T-cell (primary cell): ENCODE data around the gene CD3G. TPM values are rescaled to one million over a fixed set of nuclear protein-coding genes. Genes with fewer than 3 reads are reported as not detected.
"Not testable (repeated sequence)": the region's sequence is repeated elsewhere in the genome, so short reads cannot be mapped to it uniquely, and the experiment has no call there.

ENCODE experiments used
- ATAC-seq, 4 experiments: fragments of 200-7000 bp in 3 of 4; fragments of 150-1000 bp in 1 of 4; cut with Tn5 transposase; replicated peaks in 1 of 4; 1 replicate in 3 of 4; 2 replicates in 1 of 4; pipeline ENCODE4 v1.10.0; 2021; ENCODE audit warnings: moderate library complexity in 3 of 4, mild to moderate bottlenecking in 2 of 4, moderate number of reproducible peaks in 1 of 4
- CTCF ChIA-PET, 2 donors: fragments of 300-600 bp; sonication (Branson Sonifier 250); formaldehyde crosslinking; loops; one replicate each; lab custom pipeline; 2022; ENCODE audit warnings: antibody characterized with exemption in 2 of 2; lab: Charles Lee
- POLR2A ChIA-PET, 2 donors: fragments of 300-600 bp; sonication (Branson Sonifier 250); formaldehyde crosslinking; loops; one replicate each; lab custom pipeline; 2022; ENCODE audit warnings: antibody characterized with exemption in 2 of 2; lab: Charles Lee
- DNase-seq, 35 experiments: peaks; one replicate each; pipeline versions ENCODE4 v3.0.0 to v3.0.0-alpha.2; 2013 to 2023
- H3K27ac ChIP-seq: one replicate; pipeline ENCODE4 v1.5.1; 2013; ENCODE audit warnings: low read length
- H3K27me3 ChIP-seq, 2 experiments: replicated peaks in 1 of 2; 1 replicate in 1 of 2; 2 replicates in 1 of 2; pipeline versions ENCODE4 v1.6.1 to v1.7.0; 2013; ENCODE audit warnings: low read length in 1 of 2, mixed read lengths in 1 of 2; ENCODE audit not compliant: control insufficient read depth in 2 of 2, insufficient read depth in 2 of 2; ENCODE audit errors: extremely low read depth in 1 of 2
- H3K36me3 ChIP-seq, 2 donors: 1 replicate in 1 of 2; 2 replicates in 1 of 2; pipeline versions ENCODE4 v1.6.1 to v1.7.0; 2013; ENCODE audit warnings: low read length in 1 of 2; ENCODE audit not compliant: control insufficient read depth in 2 of 2, insufficient read depth in 1 of 2; ENCODE audit errors: extremely low read depth in 1 of 2
- H3K4me1 ChIP-seq, 2 experiments: 1 replicate in 1 of 2; 2 replicates in 1 of 2; pipeline versions ENCODE4 v1.6.1 to v1.7.0; 2013; ENCODE audit warnings: low read length in 2 of 2, mixed read lengths in 1 of 2; ENCODE audit not compliant: insufficient read depth in 2 of 2, control insufficient read depth in 1 of 2; ENCODE audit errors: extremely low read depth in 1 of 2
- H3K4me3 ChIP-seq, 2 donors: 1 replicate in 1 of 2; 2 replicates in 1 of 2; pipeline versions ENCODE4 v1.5.1 to v1.7.0; 2013; ENCODE audit warnings: mild to moderate bottlenecking in 2 of 2, low read length in 1 of 2, moderate library complexity in 1 of 2; ENCODE audit not compliant: control insufficient read depth in 1 of 2; ENCODE audit errors: extremely low read depth in 1 of 2
- H3K9me3 ChIP-seq: 2 replicates; pipeline ENCODE4 v1.7.0; 2013
- H3K27ac Mint-ChIP-seq, 2 donors: one replicate each; pipeline ENCODE4 v1.8.0; 2020 to 2021; ENCODE audit warnings: mild to moderate bottlenecking in 2 of 2, mixed read lengths in 2 of 2
- H3K27me3 Mint-ChIP-seq, 2 donors: one replicate each; pipeline ENCODE4 v1.8.0; 2021 to 2022; ENCODE audit warnings: mixed read lengths in 2 of 2
- H3K36me3 Mint-ChIP-seq: one replicate; pipeline ENCODE4 v1.8.0; 2021; ENCODE audit warnings: mixed read lengths
- H3K4me1 Mint-ChIP-seq, 3 donors: one replicate each; pipeline ENCODE4 v1.8.0; 2020 to 2022; ENCODE audit warnings: mixed read lengths in 3 of 3, mild to moderate bottlenecking in 1 of 3
- H3K4me3 Mint-ChIP-seq, 3 donors: one replicate each; pipeline ENCODE4 v1.8.0; 2020 to 2022; ENCODE audit warnings: mild to moderate bottlenecking in 3 of 3, mixed read lengths in 3 of 3, moderate library complexity in 3 of 3
- H3K9me3 Mint-ChIP-seq, 3 donors: one replicate each; pipeline ENCODE4 v1.8.0; 2020 to 2022; ENCODE audit warnings: mixed read lengths in 3 of 3
- WGBS: methylation state at CpG from one replicate; pipeline ENCODE4 v1.1.5; 2013; ENCODE audit warnings: missing lambda C conversion rate; ENCODE audit not compliant: insufficient coverage; 5-methylcytosine and 5-hydroxymethylcytosine counted together
- total RNA-seq, 35 experiments: library from RNA in 6 of 35; stranded (reverse) in 6 of 35; fragments of 120-200 nt in 1 of 35; gene quantifications; one replicate each; pipeline versions ENCODE4 v1.2.1 to v1.2.4 and lab custom pipeline; 2013 to 2026

The CD3G gene
- total RNA-seq, 5 donors from 2014 or later (not counting 1 experiment from before 2014, with no cell fraction given), result 170 to 215 (median 189) TPM

DNA sequence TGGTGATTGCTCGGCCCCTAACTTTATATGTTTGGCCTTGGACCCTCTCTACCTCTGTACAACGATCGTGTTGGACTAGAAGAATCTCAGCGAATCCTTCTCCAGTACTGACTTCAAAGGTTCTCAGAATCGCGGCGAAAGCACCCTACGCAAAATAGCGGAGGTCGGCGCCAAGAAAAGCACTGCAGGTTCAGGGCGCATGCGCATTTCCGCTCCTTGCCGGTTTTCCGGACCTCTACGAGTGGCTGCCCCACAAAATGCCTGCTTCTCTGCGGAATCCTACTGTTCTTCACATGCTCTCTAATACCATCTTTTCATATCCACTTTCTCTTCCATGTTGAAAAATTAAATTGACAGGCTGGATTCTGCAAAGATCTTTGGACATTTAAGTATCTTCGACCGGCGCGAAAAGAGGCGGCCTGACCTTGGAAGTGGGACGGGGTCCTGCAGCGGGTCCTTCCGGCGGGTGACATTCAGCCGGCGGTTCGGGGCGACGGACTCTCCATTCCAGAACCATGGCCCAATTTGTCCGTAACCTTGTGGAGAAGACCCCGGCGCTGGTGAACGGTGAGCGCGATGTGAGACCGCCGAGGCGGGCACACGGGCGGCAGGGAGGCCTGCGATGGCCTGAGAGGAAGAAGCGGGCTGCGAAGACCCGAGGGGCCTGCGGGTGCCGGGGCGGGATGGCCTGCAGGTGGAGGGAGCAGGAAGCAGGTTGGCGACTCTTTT is 57.2 kb downstream of the CD3G start, which contains the start of gene ATP5MG:
Gene ATP5MG (plus strand): TSS at position 456 of the 729 bp plus-strand sequence. CDS start 60 bp downstream, at position 516.
- WGBS, result under 1% methylated on average over 50 of the region's 51 CpGs
- H3K9me3 ChIP-seq, result no peaks in the 10 kb centered on the region
- H3K27me3 ChIP-seq, result no peaks in the 10 kb centered on the region
- ChIA-PET POLR2A (interaction anchor here (0.7 to 1.3 kb wide), 3 partner anchors 10 to 37 kb away, joined by 3 to 6 read pairs (median 5); partner anchors contain the start of gene KMT2A (in 1 of the 2)), CTCF (interaction anchor here in 1 of 2 donors (1.3 kb wide), 1 partner anchor 90 kb away, joined by 3 read pairs; no protein-coding TSS in a partner anchor)
- H3K36me3 Mint-ChIP-seq, result peaks cover 12% of the 10 kb centered on the region
- H3K4me1 Mint-ChIP-seq, result peaks cover 58 to 80% (median 74%) of the 10 kb centered on the region in 3 donors
- peak; percentile 61 to 83 (median 81) for ATAC-seq
- no peaks in the 10 kb centered on the region for H3K27me3 Mint-ChIP-seq
- H3K4me3 Mint-ChIP-seq, result peak within 1 kb of the TSS; percentile 96 to 97 (median 97)
- DNase-seq, result peak; percentile 83 to 96 (median 91)
- H3K36me3 ChIP-seq, result peaks cover 9 to 23% of the 10 kb centered on the region in 2 donors
- H3K27ac Mint-ChIP-seq, result peak within 1 kb of the TSS; percentile 100
- H3K4me3 ChIP-seq, result peak within 1 kb of the TSS; percentile 94 to 97
- peaks cover 32 to 33% of the 10 kb centered on the region in 2 experiments for H3K4me1 ChIP-seq
- peak within 1 kb of the TSS; percentile 96 for H3K27ac ChIP-seq
- H3K9me3 Mint-ChIP-seq, result no peaks in the 10 kb centered on the region

DNA sequence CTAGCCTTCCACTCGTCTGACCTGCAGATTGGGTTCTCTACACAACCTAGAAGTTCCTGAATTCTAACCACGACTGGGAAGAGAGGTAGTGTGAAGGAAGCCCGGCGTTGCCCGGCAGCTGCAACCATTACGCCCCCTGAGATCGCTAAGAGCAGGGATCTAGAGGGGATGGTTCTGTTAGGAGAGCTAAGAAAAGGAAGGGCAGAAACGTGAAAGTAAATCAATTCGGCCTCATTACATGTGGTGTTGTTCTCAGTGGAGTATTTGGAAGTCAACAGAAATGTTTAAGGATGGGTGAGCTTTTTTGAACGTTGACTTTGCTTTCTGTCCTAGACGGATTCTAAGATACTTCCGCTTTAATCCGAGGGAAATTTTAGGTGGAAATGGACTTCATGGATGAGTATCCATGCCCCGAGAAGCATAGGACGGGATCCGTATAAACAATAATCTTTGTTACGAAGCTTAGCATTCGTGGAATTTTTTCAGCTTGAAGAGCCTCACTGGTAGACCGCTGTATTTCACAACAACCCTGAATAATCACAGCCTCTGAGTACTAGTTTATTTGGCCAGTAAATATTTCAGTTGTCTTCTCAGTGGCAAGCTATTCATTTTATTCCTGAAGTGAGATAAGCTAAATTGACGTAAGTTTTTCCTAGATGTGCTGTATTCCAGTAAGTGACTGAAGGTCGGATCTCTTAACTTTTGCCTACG is 57.9 kb downstream of the CD3G start:
- no peaks in the 10 kb centered on the region for H3K27me3 Mint-ChIP-seq
- DNase-seq (no peak), ATAC-seq (peak in 1 of 4 experiments; percentile 2)
- H3K27me3 ChIP-seq, result no peaks in the 10 kb centered on the region
- 0% methylated on average over 14 of the region's 22 CpGs for WGBS
- H3K36me3 Mint-ChIP-seq, result peaks cover 9% of the 10 kb centered on the region
- no peaks in the 10 kb centered on the region for H3K9me3 ChIP-seq
- CTCF ChIA-PET, result interaction anchor here (0.5 to 1.3 kb wide), 2 partner anchors 90 to 587 kb away, joined by 3 read pairs; no protein-coding TSS in a partner anchor
- peaks cover 16 to 24% of the 10 kb centered on the region in 2 donors for H3K36me3 ChIP-seq
- H3K27ac Mint-ChIP-seq, result peak overlapping the region; percentile 100
- peak overlapping the region; percentile 96 to 97 (median 97) for H3K4me3 Mint-ChIP-seq
- H3K4me1 Mint-ChIP-seq, result peaks cover 61 to 81% (median 76%) of the 10 kb centered on the region in 3 donors
- peak overlapping the region; percentile 94 to 97 for H3K4me3 ChIP-seq
- peak overlapping the region; percentile 96 for H3K27ac ChIP-seq
- H3K9me3 Mint-ChIP-seq, result no peaks in the 10 kb centered on the region
- POLR2A ChIA-PET, result interaction anchor here (0.6 to 1.3 kb wide), 8 partner anchors 10 to 1403 kb away, joined by 3 to 13 read pairs (median 4); partner anchors contain the start of genes KMT2A (in 2 of the 2) and CD3D (in 1 of the 2)
- peaks cover 32 to 33% of the 10 kb centered on the region in 2 experiments for H3K4me1 ChIP-seq

DNA sequence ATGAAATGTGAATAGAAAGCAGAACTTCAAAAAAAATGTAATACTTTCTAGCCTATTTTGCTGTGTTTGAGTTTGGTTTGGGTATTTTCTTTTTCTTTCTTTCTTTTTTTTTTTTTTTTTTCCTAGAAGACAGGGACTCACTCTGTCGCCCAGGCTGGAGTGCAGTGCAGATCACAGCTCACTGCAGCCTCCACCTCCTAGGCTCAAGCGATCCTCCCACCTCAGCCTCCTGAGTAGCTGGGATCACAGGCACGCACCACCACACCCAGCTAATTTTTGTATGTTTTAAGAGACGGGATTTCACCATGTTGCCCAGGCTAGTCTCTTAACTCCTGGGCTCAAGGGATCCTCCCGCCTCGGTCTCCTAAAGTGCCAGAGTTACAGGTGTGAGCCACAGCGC is 58.5 kb downstream of the CD3G start:
- WGBS, result 87% methylated on average over 3 of the region's 7 CpGs

More for the DNA sequence above, 58.5 kb downstream of the CD3G start:
- CTCF ChIA-PET, result interaction anchor here (0.5 to 1.3 kb wide), 4 partner anchors 25 to 587 kb away, joined by 3 to 9 read pairs (median 3); no protein-coding TSS in a partner anchor
- H3K27ac ChIP-seq, H3K9me3 ChIP-seq, H3K9me3 Mint-ChIP-seq, H3K27me3 ChIP-seq, H3K27me3 Mint-ChIP-seq, DNase-seq, ATAC-seq: not testable (repeated sequence)
- Mint-ChIP-seq H3K4me1 (peaks cover 61 to 77% (median 74%) of the 10 kb centered on the region in 3 donors), H3K36me3 (peaks cover 12% of the 10 kb centered on the region), H3K4me3 (peak overlapping the region; percentile 96 to 97 (median 97)), H3K27ac (peak overlapping the region; percentile 79 to 100)
- Histone ChIP-seq H3K4me1 (peaks cover 32 to 33% of the 10 kb centered on the region in 2 experiments), H3K4me3 (peak overlapping the region in 1 of 2 donors; percentile 94), H3K36me3 (peaks cover 16 to 30% of the 10 kb centered on the region in 2 donors)
- POLR2A ChIA-PET, result interaction anchor here (0.6 to 1.3 kb wide), 7 partner anchors 11 to 1404 kb away, joined by 3 to 13 read pairs (median 6); partner anchors contain the start of genes CD3D (in 1 of the 2) and KMT2A (in 1 of the 2)

Other genes with a start within 250 kb of the CD3G start
- gene SCN4B, start 191.5 kb upstream of the CD3G start, total RNA-seq, result under 1 TPM in 2 of 5 donors, not detected in 3; 0.09 to 0.20 TPM
- under 1 TPM in 1 of 5 donors, not detected in 4; 0.06 TPM for gene SCN2B, start 167.7 kb upstream of the CD3G start, total RNA-seq
- 100 to 1,000 TPM in 2 of 5 donors, 10 to 100 TPM in 3; 60.8 to 165 (median 95.8) TPM for gene JAML, start 119.3 kb upstream of the CD3G start, total RNA-seq
- 10 to 100 TPM in 4 of 5 donors, 1 to 10 TPM in 1; 9.8 to 25.2 (median 16.5) TPM for gene MPZL3, start 92.0 kb upstream of the CD3G start, total RNA-seq
- gene MPZL2, start 80.0 kb upstream of the CD3G start, total RNA-seq, result 1 to 10 TPM in 4 of 5 donors, under 1 TPM in 1; 0.85 to 5.6 (median 2.0) TPM
- gene CD3E, start 39.6 kb upstream of the CD3G start, total RNA-seq, result 100 to 1,000 TPM; 555 to 659 (median 596) TPM
- gene CD3D, start 1.6 kb upstream of the CD3G start, total RNA-seq, result 100 to 1,000 TPM; 290 to 409 (median 361) TPM
- gene UBE4A, start 15.3 kb downstream of the CD3G start, total RNA-seq, result 10 to 100 TPM; 40.7 to 44.9 (median 41.8) TPM
- gene ATP5MG, start 57.3 kb downstream of the CD3G start, total RNA-seq, result 100 to 1,000 TPM; 140 to 188 (median 172) TPM
- 100 to 1,000 TPM; 130 to 183 (median 153) TPM for gene KMT2A, start 92.1 kb downstream of the CD3G start, total RNA-seq
- 1 to 10 TPM in 4 of 5 donors, under 1 TPM in 1; 0.53 to 1.7 (median 1.2) TPM for gene TTC36, start 183.1 kb downstream of the CD3G start, total RNA-seq
- gene TMEM25, start 186.8 kb downstream of the CD3G start, total RNA-seq, result 10 to 100 TPM; 19.9 to 31.7 (median 25.3) TPM
- gene IFT46, start 221.6 kb downstream of the CD3G start, total RNA-seq, result 10 to 100 TPM in 3 of 5 donors, 1 to 10 TPM in 2; 7.0 to 12.4 (median 11.3) TPM
- 100 to 1,000 TPM in 3 of 5 donors, 10 to 100 TPM in 2; 80.6 to 117 (median 111) TPM for gene ARCN1, start 228.1 kb downstream of the CD3G start, total RNA-seq